HG03103 (cell line): Measurements from ENCODE around the gene CNN2.

Experiments used
- ATAC-seq: cut with Tn5 transposase; IDR thresholded peaks from one replicate; pipeline ENCODE4 v1.9.1; 2021; ENCODE audit warnings: low read depth; ENCODE audit not compliant: unreplicated experiment

The CNN2 gene

DNA sequence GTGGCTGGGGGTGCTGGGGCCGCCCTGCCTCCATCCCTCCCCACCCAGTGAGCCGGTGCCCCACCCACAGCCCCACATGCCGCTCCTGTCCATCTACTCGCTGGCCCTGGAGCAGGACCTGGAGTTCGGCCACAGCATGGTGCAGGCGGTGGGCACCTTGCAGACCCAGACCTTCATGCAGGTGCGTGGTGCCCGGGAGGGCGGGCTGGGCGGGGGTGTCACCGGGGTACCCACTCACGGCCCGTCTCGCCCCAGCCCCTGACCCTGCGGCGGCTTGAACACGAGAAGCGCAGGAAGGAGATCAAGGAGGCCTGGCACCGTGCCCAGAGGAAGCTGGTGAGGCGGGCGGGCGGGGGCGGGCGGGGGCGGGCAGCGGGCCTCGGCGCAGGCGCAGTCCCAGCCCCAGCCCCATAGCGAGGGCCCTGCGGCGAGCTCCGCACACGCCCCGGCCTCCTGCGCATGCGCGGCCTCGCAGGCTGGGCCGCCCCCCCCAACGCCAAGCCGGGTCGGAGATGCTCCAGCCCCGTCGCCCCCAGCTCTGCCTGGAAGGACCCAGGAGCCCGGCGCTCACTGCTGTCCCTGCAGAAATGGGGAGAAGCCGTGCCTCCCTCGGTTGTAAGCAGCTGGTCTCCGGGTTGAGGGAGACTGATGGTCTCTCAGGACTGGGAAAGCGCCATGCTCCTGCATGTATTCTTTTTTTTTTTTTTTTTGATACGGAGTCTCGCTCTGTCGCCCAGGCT lies 48.3 kb downstream of the CNN2 start:
- ATAC-seq, result no peak

DNA sequence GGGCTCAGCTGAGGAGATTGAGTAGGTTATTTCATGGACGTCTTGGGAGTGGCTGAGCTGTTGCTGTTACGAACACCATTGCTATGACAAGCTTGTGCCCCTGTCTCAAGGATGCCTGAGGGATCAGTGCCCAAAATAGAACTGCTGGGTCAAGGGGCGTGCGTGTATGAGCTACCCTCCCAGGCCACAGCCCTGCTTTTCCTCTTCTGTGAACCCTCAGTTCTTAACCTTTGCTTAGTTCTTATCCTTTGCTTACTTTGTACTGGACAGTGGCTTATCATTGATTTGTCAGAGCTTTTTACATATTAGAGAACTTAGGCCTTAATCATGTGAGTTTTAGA lies 49.6 kb downstream of the CNN2 start:
- no peak for ATAC-seq

DNA sequence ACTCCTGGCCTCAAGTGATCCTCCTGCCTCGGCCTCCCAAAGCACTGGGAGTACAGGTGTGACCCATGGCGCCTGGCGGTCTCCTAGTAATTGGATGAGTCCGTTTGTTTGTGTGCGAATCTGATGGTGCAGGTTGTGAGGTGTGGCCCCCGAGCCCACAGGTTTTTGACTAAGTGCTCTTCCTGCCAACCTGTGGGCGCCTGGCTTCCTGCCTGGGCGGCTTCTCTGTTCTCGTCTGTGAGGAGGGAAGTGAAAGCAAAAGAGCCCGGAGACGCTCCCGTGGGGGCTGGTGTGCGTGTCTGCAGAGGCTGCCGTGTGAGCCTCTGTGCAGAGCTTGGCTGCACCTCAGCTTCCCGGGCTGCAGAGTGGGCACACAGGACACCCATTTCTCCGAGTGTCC lies 50.5 kb downstream of the CNN2 start:
- ATAC-seq, result peak; percentile 59

DNA sequence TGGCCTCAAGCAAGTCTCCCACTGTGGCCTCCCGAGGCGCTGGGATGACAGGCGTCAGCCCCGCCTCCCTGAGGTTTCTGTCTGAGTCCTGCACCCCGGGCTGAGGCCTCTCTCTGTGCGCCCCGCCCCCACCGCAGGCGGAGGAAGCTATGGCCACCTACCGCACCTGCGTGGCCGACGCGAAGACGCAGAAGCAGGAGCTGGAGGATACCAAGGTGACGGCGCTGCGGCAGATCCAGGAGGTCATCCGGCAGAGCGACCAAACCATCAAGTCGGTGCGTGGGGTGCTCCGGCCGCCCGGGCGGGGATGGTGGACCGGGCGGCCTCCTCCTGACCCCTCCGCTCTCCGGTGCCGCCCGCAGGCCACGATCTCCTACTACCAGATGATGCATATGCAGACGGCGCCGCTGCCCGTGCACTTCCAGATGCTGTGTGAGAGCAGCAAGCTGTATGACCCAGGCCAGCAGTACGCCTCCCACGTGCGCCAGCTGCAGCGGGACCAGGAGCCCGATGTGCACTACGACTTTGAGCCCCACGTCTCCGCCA lies 53.2 kb downstream of the CNN2 start:
- no peak for ATAC-seq

DNA sequence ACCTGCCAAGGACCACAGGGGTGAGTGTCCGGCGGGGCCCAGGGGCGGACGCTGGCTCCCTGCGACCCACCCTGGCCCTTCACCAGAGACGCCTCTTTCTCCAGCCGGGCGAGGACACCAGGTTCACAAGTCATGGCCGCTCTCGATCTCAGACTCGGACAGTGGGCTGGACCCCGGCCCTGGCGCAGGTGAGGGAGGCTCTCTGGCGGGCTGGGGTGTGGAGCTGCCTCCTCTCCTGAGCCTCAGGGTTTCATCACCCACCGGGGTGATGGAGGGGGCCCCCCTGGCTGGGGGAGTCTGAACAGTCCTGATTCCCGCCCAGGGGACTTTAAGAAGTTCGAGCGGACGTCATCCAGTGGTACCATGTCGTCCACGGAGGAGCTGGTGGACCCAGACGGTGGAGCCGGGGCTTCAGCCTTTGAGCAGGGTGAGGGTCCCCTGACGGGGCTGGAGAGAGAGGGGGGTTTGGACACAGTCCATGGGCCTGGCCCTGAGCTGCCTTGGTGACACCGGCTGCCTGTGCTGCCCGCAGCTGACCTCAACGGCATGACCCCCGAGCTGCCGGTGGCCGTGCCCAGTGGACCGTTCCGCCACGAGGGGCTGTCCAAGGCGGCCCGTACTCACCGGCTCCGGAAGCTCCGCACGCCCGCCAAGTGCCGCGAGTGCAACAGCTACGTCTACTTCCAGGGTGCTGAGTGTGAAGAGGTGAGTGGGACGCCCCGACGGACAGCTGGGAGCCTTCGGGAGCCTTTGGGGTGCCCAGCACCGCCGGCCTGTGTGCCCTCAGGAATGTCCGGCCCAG lies 54.2 kb downstream of the CNN2 start:
- no peak for ATAC-seq

DNA sequence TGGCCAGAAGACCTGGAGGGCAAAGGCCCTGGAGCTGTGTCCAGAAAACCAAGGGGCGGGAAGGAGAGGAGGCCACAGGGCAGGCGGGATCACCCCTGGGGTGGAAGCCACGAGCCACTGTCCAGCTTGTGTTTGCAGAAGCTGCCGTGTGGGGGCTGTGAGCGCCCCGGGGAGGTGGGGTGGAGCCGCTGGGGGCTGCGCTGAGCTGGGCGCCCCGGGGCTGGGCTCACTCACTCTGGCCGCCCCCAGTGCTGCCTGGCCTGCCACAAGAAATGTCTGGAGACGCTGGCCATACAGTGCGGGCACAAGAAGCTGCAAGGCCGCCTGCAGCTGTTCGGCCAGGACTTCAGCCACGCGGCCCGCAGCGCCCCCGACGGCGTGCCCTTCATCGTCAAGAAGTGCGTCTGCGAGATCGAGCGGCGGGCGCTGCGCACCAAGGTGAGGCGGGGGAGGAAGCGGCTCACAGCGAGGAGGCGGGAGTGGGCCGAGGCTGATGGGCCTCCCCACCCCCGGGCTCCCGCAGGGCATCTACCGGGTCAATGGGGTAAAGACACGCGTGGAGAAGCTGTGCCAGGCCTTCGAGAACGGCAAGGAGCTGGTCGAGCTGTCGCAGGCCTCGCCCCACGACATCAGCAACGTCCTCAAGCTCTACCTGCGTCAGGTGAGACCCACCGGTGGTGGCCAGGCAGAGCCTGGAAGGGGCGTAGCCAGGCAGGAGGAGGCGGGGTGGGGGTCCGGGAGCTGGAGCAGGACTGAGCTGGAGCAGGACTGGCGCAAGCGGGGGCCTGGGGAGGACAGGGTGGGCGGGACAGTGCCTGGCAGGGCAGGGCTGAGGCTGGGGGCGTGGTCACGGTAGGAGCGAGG lies 55.1 kb downstream of the CNN2 start:
- no peak for ATAC-seq

DNA sequence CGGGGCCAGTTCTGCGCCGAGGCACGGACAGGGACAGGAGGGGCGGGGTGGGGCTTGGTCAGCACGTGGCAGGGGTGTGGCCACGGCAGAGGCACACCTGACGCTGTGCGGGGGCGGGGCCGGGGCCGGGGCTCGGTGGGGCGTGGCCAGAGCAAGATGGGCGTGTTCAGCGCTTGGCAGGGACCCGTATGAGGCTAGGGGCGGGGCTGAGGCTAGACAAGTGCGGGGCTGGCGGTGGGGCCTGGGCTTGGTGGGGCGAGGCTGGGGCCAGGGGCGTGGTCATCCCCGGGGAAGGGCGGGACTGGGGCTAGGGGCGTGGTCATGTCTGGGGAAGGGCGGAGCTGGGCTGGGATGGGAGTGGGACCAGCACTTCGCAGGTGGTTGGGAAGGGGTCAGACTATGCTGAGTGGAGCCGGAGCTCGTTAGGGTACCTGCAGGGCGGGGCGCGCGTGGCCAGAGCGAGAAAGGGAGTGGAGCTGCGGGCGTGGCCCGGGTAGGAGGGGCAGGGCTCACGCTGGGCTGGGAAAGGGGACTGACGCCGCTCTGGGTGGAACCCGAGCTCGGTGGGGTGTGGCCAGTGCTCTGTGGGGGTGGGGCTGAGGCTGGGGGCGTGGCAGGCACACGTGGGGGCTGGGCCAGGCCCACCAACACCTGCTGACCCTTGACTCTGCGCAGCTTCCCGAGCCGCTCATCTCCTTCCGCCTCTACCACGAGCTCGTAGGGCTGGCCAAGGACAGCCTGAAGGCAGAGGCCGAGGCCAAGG lies 55.9 kb downstream of the CNN2 start:
- no peak for ATAC-seq

DNA sequence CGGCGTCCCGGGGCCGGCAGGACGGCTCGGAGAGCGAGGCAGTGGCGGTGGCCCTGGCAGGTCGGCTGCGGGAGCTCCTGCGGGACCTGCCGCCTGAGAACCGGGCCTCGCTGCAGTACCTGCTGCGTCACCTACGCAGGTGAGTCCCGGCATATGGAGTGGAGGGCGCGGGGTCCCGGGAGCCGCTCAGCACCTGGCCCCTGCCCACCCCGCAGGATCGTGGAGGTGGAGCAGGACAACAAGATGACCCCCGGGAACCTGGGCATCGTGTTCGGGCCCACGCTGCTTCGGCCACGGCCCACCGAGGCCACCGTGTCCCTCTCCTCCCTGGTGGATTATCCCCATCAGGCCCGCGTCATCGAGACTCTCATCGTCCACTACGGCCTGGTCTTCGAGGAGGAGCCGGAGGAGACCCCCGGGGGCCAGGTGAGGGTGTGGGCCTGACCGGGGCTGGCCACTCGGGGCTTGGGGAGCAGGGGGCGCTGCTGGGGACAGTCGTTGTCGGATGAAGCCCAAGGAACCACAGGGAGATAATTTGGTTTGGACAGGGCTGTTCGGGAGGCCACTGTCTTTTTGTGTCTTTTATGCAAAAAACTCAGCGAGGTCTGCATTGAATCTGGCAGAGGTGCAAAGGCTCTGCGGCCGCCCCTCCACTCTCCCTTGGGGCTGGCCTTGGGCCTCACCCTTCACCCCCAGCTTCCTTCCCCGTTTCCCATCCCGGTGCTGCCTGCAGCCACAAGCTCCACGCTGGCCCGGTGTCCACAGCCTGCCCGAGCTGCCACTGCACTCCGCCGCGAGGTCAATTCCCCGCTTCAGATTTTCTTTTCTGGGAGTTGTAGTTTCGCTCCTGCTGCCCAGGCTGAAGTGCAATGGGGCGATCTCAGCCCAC lies 56.8 kb downstream of the CNN2 start:
- no peak for ATAC-seq

DNA sequence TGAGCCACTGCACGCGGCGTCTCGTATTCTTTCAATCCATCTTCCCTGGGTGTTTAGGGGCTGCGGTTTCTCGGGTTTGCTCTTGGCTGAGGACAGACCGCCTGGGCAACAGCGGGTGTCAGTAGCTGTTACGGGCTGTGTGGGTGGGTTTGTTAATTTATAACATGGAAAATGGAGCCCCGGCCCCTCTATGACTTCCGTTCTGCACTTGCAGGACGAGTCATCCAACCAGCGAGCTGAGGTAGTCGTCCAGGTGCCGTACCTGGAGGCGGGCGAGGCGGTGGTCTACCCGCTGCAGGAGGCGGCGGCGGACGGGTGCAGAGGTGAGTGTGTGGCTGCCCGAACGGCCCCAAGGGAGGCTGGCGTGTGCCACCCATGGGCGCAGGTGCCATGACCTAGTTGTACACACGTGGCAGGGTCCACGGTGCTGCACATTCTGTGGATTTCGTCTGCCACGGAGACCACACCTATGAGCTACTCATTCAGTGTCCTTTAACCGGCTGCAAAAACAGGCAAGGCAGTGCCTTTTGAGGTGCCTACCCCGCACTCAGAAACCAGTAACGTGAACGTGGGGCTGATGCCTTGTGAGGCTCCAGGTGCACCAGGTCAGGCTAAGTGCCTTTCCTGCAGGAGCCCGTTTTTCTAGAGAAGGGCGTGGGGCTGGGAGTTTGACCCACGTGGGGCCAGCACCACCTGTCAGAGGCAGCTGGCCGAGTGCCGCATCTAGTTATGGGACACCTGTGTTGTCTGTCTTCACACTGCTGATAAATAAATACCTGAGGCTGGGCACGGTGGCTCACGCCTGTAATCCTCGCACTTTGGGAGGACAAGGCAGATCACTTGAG lies 57.8 kb downstream of the CNN2 start:
- no peak for ATAC-seq

DNA sequence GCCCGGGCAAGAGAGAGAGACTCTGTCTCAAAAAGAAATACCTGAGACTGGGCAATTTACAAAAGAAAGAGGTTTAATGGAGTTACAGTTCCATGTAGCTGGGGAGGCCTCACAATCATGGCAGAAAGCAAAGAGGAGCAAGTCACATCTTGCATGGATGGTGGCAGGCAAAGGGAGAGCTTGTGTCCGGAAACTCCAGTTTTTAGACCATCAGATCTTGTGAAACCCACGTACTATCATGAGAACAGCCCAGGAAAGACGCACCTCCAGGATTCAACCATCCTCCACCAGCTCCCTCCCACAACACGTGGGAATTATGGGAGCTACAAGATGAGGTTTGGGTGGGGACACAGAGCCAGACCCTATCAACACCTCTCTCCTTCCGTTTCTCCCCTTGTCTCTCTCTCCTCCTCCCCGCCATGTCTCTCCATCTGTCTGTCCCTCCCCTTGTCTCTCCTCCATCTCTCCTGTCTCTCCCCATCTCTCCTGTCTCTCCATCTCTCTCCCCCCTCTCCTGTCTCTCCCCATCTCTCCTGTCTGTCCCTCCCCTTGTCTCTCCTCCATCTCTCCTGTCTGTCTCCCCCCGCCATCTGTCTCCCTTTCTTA lies 58.7 kb downstream of the CNN2 start:
- ATAC-seq, result no peak

DNA sequence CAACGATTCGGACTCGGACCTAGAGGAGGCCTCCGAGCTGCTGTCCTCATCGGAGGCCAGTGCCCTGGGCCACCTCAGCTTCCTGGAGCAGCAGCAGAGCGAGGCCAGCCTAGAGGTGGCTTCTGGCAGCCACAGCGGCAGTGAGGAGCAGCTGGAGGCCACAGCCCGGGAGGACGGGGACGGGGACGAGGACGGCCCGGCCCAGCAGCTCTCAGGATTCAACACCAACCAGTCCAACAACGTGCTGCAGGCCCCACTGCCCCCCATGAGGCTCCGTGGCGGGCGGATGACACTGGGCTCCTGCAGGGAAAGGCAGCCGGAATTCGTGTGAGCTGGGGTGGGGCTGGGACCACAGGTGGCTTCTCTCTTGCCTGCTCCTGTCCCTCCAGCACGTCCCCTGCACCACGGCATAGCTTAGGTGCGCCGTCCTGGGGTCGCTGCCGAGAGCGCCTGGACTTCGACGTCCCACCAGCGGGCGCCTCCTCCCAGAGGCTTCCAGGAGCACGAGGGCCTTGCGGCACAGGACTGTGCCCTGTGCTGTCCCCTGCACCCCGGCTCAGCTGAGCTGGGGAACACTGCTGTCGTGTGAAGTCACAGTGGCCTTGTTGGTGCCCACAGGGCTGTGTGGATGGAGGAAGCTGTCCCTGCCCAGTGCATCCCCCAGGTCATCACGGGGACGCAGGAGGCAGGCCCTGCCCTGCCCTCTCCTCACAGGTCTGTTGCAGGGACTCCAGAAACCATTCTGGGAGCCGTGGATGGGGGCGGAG lies 59.5 kb downstream of the CNN2 start:
- ATAC-seq, result no peak

DNA sequence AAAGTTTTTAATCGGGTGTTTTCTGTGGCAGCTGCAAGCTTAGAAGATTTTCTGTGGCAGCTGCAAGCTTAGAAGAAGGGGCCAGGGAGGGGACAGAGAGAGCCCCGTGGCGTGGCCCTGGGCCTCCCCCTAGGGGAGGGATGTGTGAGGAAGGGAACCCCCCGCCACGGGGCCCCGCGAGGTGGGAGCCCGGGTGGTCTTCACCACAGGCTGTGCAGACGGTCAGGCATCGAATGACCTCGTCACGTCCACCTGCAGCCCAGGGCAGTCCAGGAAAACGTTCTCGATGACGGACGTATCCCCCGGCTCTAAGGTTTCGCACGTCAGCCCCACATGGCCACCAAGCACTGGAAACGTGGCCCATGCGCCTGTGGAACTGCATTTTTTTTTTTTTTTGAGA lies 60.2 kb downstream of the CNN2 start:
- no peak for ATAC-seq

DNA sequence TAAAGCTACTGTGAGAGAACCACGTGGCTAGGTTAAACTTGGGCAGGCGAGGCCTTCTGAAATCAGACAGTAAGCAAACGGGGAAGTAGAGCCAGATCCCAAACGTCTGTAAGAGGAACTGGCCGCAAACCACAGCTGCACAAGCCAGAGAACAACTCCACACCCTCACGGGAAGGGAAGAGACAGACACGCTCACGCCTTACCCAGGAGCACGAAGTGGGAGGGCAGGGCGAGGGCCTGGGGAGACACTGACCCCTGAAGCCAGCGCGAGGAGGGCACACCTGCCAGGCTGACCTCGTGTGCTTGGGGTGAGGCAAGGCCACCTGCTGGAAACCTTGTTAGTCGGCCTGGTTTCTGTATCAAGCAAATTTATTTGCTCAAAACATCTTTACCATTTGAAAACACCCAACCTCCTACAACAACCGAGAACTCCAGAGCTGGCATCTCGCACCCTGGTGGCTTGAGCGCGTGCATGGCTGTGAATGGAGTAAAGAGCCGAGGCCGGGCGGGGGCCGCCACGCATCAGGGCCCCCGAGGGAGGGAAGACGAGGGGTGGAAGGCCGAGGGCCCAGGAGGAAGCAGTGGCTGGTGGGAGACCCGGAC lies 61.5 kb downstream of the CNN2 start:
- ATAC-seq, result no peak

DNA sequence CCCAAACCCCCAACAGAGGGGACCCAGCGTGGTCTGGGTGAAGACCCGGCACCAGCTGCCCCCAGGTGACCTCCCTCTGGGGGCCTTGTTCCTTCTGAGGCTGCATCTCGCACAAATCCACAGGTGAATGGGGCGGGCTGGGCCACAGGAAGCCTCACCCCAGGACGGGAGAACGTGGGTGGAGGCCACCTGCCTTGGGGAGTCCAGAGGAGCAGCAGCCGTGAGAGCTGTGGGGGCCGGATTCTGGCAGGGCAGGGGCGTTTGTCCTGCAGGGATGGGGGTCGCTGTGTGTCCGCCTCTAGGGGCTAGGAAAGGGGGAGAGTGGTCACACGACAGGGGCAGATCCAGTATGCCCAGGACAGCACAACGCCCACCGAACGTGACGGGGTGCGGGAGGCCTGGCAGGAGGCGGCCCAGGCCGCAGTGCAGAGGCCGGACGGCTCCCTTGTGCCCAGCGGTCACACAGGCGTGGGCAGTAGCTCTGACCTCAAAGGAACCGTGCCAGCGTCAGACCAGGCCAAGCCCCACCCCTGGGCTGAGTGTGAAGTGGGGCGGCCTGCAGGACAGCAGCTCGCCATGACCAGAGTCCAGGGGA lies 62.1 kb downstream of the CNN2 start:
- ATAC-seq, result no peak
